Breast epithelium (tissue), 3 donors: ENCODE results near the gene NTN4.

Experiments
- POLR2AphosphoS5 ChIP-seq, 3 donors: sonication (generic); formaldehyde crosslinking; IDR thresholded peaks; one replicate each; pipeline ENCODE4 v1.6.1; 2017; ENCODE audit warnings: antibody characterized with exemption in 3 of 3
- TF ChIP-seq, protein P1 (sequence below), 3 donors: fragments of 450-650 bp; IDR thresholded peaks; one replicate each; pipeline ENCODE4 v1.5.1; 2016 to 2017; ENCODE audit warnings: antibody characterized with exemption in 3 of 3, mild to moderate bottlenecking in 3 of 3, moderate library complexity in 3 of 3

DNA sequence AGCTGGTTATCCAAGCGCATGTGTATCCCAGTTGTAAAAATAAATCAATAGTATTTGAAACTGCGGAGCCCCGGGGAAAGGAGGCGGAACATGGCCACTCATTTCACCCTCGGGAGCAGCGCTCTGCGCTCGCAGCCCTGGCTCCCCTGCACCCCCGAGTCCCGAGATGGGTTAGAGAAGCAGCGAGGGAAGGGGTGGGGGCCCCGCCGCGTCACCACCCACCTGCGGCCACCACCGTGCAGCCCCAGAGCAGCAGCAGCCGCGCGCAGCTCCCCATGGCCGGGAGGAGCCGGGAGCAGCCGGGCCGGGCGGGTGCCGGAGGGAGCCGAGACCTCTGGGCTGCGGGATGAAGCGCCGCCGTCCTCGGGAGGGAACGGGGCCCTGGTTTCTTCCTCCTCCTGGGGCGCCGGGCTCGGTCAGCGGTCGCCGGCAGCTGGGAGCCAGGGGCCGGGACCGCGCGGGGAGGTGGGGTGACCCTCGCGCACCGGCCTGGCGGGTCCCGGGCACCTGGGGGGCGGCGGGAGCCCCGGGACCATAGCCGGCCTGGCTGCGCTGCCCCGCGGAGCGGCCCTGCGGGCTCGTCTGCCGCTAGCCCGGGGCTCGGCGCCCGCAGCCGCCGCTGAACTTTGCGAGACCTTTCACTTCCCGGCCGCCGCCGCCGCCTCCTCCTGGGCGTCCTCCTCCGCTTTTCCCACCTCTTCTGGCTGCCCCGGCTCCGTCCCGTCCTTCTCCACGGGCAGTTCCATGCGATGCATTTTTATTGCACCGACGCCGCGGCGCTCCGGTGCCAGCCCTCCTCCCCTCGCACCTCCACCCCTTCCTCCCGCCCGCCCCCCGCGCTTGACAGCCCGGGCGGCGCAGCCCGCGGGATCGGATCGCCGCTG, at the start of gene NTN4:
- TF ChIP-seq, protein P1, sequence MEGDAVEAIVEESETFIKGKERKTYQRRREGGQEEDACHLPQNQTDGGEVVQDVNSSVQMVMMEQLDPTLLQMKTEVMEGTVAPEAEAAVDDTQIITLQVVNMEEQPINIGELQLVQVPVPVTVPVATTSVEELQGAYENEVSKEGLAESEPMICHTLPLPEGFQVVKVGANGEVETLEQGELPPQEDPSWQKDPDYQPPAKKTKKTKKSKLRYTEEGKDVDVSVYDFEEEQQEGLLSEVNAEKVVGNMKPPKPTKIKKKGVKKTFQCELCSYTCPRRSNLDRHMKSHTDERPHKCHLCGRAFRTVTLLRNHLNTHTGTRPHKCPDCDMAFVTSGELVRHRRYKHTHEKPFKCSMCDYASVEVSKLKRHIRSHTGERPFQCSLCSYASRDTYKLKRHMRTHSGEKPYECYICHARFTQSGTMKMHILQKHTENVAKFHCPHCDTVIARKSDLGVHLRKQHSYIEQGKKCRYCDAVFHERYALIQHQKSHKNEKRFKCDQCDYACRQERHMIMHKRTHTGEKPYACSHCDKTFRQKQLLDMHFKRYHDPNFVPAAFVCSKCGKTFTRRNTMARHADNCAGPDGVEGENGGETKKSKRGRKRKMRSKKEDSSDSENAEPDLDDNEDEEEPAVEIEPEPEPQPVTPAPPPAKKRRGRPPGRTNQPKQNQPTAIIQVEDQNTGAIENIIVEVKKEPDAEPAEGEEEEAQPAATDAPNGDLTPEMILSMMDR (IDR thresholded peaks at IDR 0.05), result no peak
- TF ChIP-seq POLR2AphosphoS5 (IDR thresholded peaks at IDR 0.05), result peak; percentile 6 to 49 (median 22)
